Stimulated activated CD8-positive, alpha-beta memory T cell treated with anti-CD3 and anti-CD28 coated beads, Interleukin-7, amount 100 ng/mL, for 4 hours (primary cell): ENCODE measurements around the gene KLF8.
A peak's percentile ranks its signal among the peaks of the same experiment; 100 is the strongest.
"Not testable (repeated sequence)": the region's sequence is repeated elsewhere in the genome, so short reads cannot be mapped to it uniquely, and the experiment has no call there.

Experiments
- DNase-seq, 2 donors: peaks; one replicate each; pipeline ENCODE4 v3.0.0-alpha.2; 2020; ENCODE audit warnings: low read depth in 2 of 2

The KLF8 gene

GRCh38 chrX:56232221-56233082 is at the start of gene KLF8:
KLF8 (plus strand) TSS chrX:56232356; CDS start chrX:56233335, 979 bp downstream.
- DNase-seq, result peak in 1 of 2 donors; percentile 8

GRCh38 chrX:56206945-56207344 is 25.2 kb upstream of the KLF8 start:
- not testable (repeated sequence) for DNase-seq

GRCh38 chrX:56211701-56212100 is 20.5 kb upstream of the KLF8 start:
- DNase-seq, result no peak

- no peak for DNase-seq
Measured at GRCh38 chrX:56216332-56216731, 15.8 kb upstream of the KLF8 start.

GRCh38 chrX:56219700-56220099 is 12.5 kb upstream of the KLF8 start:
- no peak for DNase-seq

GRCh38 chrX:56221101-56221500 is 11.1 kb upstream of the KLF8 start:
- no peak for DNase-seq

- DNase-seq, result no peak
Measured at GRCh38 chrX:56222473-56223000, 9.6 kb upstream of the KLF8 start.

GRCh38 chrX:56226980-56227379 is 5.2 kb upstream of the KLF8 start:
- no peak for DNase-seq

- DNase-seq, result no peak
Measured at GRCh38 chrX:56228914-56229313, 3.2 kb upstream of the KLF8 start.

GRCh38 chrX:56231537-56232090 is 542 bp upstream of the KLF8 start:
- no peak for DNase-seq

GRCh38 chrX:56233100-56233499 is 944 bp downstream of the KLF8 start:
- DNase-seq, result no peak

GRCh38 chrX:56233682-56234081 is 1.5 kb downstream of the KLF8 start:
- no peak for DNase-seq

- peak; percentile 17 to 25 for DNase-seq
Measured at GRCh38 chrX:56248492-56248891, 16.3 kb downstream of the KLF8 start.

- DNase-seq, result no peak
Measured at GRCh38 chrX:56253832-56254703, 21.9 kb downstream of the KLF8 start.

GRCh38 chrX:56268888-56269287 is 36.7 kb downstream of the KLF8 start:
- no peak for DNase-seq

GRCh38 chrX:56278692-56279091 is 46.5 kb downstream of the KLF8 start:
- DNase-seq, result no peak

GRCh38 chrX:56279863-56280262 is 47.7 kb downstream of the KLF8 start:
- no peak for DNase-seq

- no peak for DNase-seq
Measured at GRCh38 chrX:56281789-56282188, 49.6 kb downstream of the KLF8 start.

- DNase-seq, result no peak
Measured at GRCh38 chrX:56284269-56284668, 52.1 kb downstream of the KLF8 start.

- no peak for DNase-seq
Measured at GRCh38 chrX:56288608-56289007, 56.5 kb downstream of the KLF8 start.

- DNase-seq, result no peak
Measured at GRCh38 chrX:56289449-56289848, 57.3 kb downstream of the KLF8 start.

- DNase-seq, result no peak
Measured at GRCh38 chrX:56308726-56309125, 76.6 kb downstream of the KLF8 start.
